Myometrial cell (primary cell): ENCODE measurements around the gene GNAS-AS1. TPM values are rescaled to one million over a fixed set of nuclear protein-coding genes. Genes with fewer than 3 reads are reported as not detected.

Source experiments
- total RNA-seq: library from RNA; depleted of rRNA; stranded (reverse); fragments of >200 nt; gene quantifications from 2 replicates; pipeline ENCODE4 v1.2.3, GENCODE V29; 2015

The GNAS-AS1 gene
- total RNA-seq: 0.53 TPM in 1 of 2 replicates, not detected in the other

GRCh38 chr20:58850693-58851174 is at the start of gene GNAS-AS1:
Gene GNAS-AS1 (minus strand): TSS chr20:58850902.

GRCh38 chr20:58852543-58853271 is 2.0 kb upstream of the GNAS-AS1 start, which contains the start of gene GNAS:
Gene GNAS (plus strand): TSS chr20:58852716.

Other genes starting within 250 kb of the GNAS-AS1 start
- 16.0 and 17.6 TPM in 2 replicates for gene STX16, start 199.6 kb downstream of the GNAS-AS1 start, total RNA-seq
- gene NPEPL1, start 158.1 kb downstream of the GNAS-AS1 start, total RNA-seq: 17.4 and 31.1 TPM in 2 replicates
- 621 and 623 TPM in 2 replicates for gene GNAS, start 1.8 kb upstream of the GNAS-AS1 start, total RNA-seq
- gene NELFCD, start 130.4 kb upstream of the GNAS-AS1 start, total RNA-seq: 57.8 and 70.3 TPM in 2 replicates
- gene CTSZ, start 156.4 kb upstream of the GNAS-AS1 start, total RNA-seq: 119 and 155 TPM in 2 replicates
- gene TUBB1, start 168.5 kb upstream of the GNAS-AS1 start, total RNA-seq: not detected in 2 replicates
- gene ATP5F1E, start 181.4 kb upstream of the GNAS-AS1 start, total RNA-seq: 21.3 and 22.3 TPM in 2 replicates
- gene PRELID3B, start 191.9 kb upstream of the GNAS-AS1 start, total RNA-seq: 35.7 and 58.1 TPM in 2 replicates